Measurements from ENCODE around the gene CHTF18. TPM values are rescaled to one million over a fixed set of nuclear protein-coding genes. Genes with fewer than 3 reads are reported as not detected.

CHTF18 gene
- total and polyA plus RNA-seq, 2 donors (not counting 3 experiments of a cell fraction or from before 2014, with no cell fraction given) = 33.0 to 69.5 TPM

GRCh38 chr16:830871-831570 is 42.6 kb downstream of the CHTF18 start:
- dilution Hi-C loops (cut with MboI; ENCODE audit: extremely low pct_ligation_motif_present, low sequenced_read_pairs) = no loop called here
- CTCF ChIA-PET = no interaction called here
- H2AFZ ChIP-seq (ENCODE audit: low read depth, low read length) = no peak overlapping the region

More at GRCh38 chr16:830871-831570, 42.6 kb downstream of the CHTF18 start:
- H4K20me1 ChIP-seq (replicated peaks; ENCODE audit: control insufficient read depth, extremely low read depth, insufficient read depth, low read length) = no peaks in the 10 kb centered on the region
- H3K36me3 ChIP-seq (ENCODE audit: control insufficient read depth in 2 of 2, extremely low read depth in 1 of 2, insufficient read depth in 2 of 2, low read length in 2 of 2) = no peaks in the 10 kb centered on the region
- no peaks in the 10 kb centered on the region for H3K27me3 ChIP-seq (ENCODE audit: control insufficient read depth in 2 of 2, insufficient read depth in 2 of 2, low read length in 2 of 2)
- FAIRE-seq (no peak), DNase-seq (ENCODE audit: low read depth, low spot score) (no peak)
- no peaks in the 10 kb centered on the region for H3K9me1 ChIP-seq (replicated peaks; ENCODE audit: control insufficient read depth, extremely low read depth, insufficient read depth, low read length)
- H3K27ac ChIP-seq (ENCODE audit: insufficient read depth, low read depth, low read length) = no peak overlapping the region
- POLR2A ChIA-PET = no interaction called here
- H3K9ac ChIP-seq (replicated peaks; ENCODE audit: extremely low read depth, insufficient read depth, low read length) = no peak overlapping the region
- H3K9me3 ChIP-seq (replicated peaks; ENCODE audit: control insufficient read depth, insufficient read depth, low read length) = no peaks in the 10 kb centered on the region
- intact Hi-C loops (cut with micrococcal nuclease) = no loop called here
- H3K4me2 ChIP-seq (ENCODE audit: insufficient read depth, low read length) = no peak overlapping the region
- no peak for TF ChIP-seq CTCF (IDR thresholded peaks at IDR 0.05; ENCODE audit: extremely low read depth in 1 of 2, insufficient read depth in 1 of 2, low read depth in 1 of 2, low read length in 2 of 2)
- no peak for TF ChIP-seq POLR2A (IDR thresholded peaks at IDR 0.05; ENCODE audit: low read depth, low read length)
- TF ChIP-seq POLR2AphosphoS5 (IDR thresholded peaks at IDR 0.05; ENCODE audit: insufficient read depth, low read depth, low read length) = no peak
- no peak for TF ChIP-seq MYC (IDR thresholded peaks at IDR 0.05; ENCODE audit: low read depth, low read length)
- TF ChIP-seq GATA2 (IDR thresholded peaks at IDR 0.05; ENCODE audit: insufficient read depth, insufficient read length, low read depth, low read length) = no peak
- TF ChIP-seq EZH2 (IDR thresholded peaks at IDR 0.05; ENCODE audit: borderline replicate concordance, low read depth, low read length, severe bottlenecking) = no peak
- TF ChIP-seq JUN (IDR thresholded peaks at IDR 0.05; ENCODE audit: borderline replicate concordance, insufficient read depth, insufficient read length, low read depth) = no peak
- no peak for TF ChIP-seq FOS (IDR thresholded peaks at IDR 0.05; ENCODE audit: borderline replicate concordance, insufficient read depth, low read length)
- TF ChIP-seq MAX (IDR thresholded peaks at IDR 0.05; ENCODE audit: insufficient read depth, insufficient read length) = no peak
- H3K79me2 ChIP-seq (ENCODE audit: control insufficient read depth, insufficient read depth, low read length) = no peaks in the 10 kb centered on the region
- no TSS peak for BruUV-seq (replicated peaks)
- no peaks in the 10 kb centered on the region for H3K4me1 ChIP-seq (ENCODE audit: control insufficient read depth, extremely low read depth, insufficient read depth, low read length)
- H3K4me3 ChIP-seq (replicated peaks in 1 of 3; ENCODE audit: insufficient read depth in 1 of 3, low read depth in 1 of 3, low read length in 3 of 3) = no peak overlapping the region

Measured in endothelial cell of umbilical vein (primary cell).